ENCODE results near the gene PGM2. TPM values are rescaled to one million over a fixed set of nuclear protein-coding genes. Genes with fewer than 3 reads are reported as not detected.

Gene PGM2
- total and polyA plus RNA-seq, 2 donors (not counting 3 experiments of a cell fraction or from before 2014, with no cell fraction given) = 17.9 to 53.9 TPM

- intact Hi-C loops (cut with micrococcal nuclease) = no loop called here
- H3K9me3 ChIP-seq (replicated peaks; ENCODE audit: control insufficient read depth, insufficient read depth, low read length) = no peaks in the 10 kb centered on the region
- H3K4me3 ChIP-seq (replicated peaks in 1 of 3; ENCODE audit: insufficient read depth in 1 of 3, low read depth in 1 of 3, low read length in 3 of 3) = no peak overlapping the region
- no peaks in the 10 kb centered on the region for H3K27me3 ChIP-seq (ENCODE audit: control insufficient read depth in 2 of 2, insufficient read depth in 2 of 2, low read length in 2 of 2)
- FAIRE-seq (no peak), DNase-seq (ENCODE audit: low read depth, low spot score) (no peak)
- no peaks in the 10 kb centered on the region for H3K36me3 ChIP-seq (ENCODE audit: control insufficient read depth in 2 of 2, extremely low read depth in 1 of 2, insufficient read depth in 2 of 2, low read length in 2 of 2)
- H2AFZ ChIP-seq (ENCODE audit: low read depth, low read length) = no peak overlapping the region
- no peak overlapping the region for H3K9ac ChIP-seq (replicated peaks; ENCODE audit: extremely low read depth, insufficient read depth, low read length)
- POLR2A ChIA-PET = interaction anchor here (0.6 kb wide), 1 partner anchor 214 kb away, joined by 3 read pairs; no protein-coding TSS in a partner anchor
- no peak overlapping the region for H3K27ac ChIP-seq (ENCODE audit: insufficient read depth, low read depth, low read length)
- H4K20me1 ChIP-seq (replicated peaks; ENCODE audit: control insufficient read depth, extremely low read depth, insufficient read depth, low read length) = no peaks in the 10 kb centered on the region
- H3K4me2 ChIP-seq (ENCODE audit: insufficient read depth, low read length) = no peak overlapping the region
- no TSS peak for BruUV-seq (replicated peaks)
- dilution Hi-C loops (cut with MboI; ENCODE audit: extremely low pct_ligation_motif_present, low sequenced_read_pairs) = no loop called here
- no peaks in the 10 kb centered on the region for H3K9me1 ChIP-seq (replicated peaks; ENCODE audit: control insufficient read depth, extremely low read depth, insufficient read depth, low read length)
- H3K4me1 ChIP-seq (ENCODE audit: control insufficient read depth, extremely low read depth, insufficient read depth, low read length) = peaks cover 13% of the 10 kb centered on the region
- no peak for TF ChIP-seq MYC (IDR thresholded peaks at IDR 0.05; ENCODE audit: low read depth, low read length)
- TF ChIP-seq POLR2AphosphoS5 (IDR thresholded peaks at IDR 0.05; ENCODE audit: insufficient read depth, low read depth, low read length) = no peak
- no peak for TF ChIP-seq JUN (IDR thresholded peaks at IDR 0.05; ENCODE audit: borderline replicate concordance, insufficient read depth, insufficient read length, low read depth)
- TF ChIP-seq CTCF (IDR thresholded peaks at IDR 0.05; ENCODE audit: extremely low read depth in 1 of 2, insufficient read depth in 1 of 2, low read depth in 1 of 2, low read length in 2 of 2) = no peak
- TF ChIP-seq FOS (IDR thresholded peaks at IDR 0.05; ENCODE audit: borderline replicate concordance, insufficient read depth, low read length) = no peak
- no peak for TF ChIP-seq EZH2 (IDR thresholded peaks at IDR 0.05; ENCODE audit: borderline replicate concordance, low read depth, low read length, severe bottlenecking)
- TF ChIP-seq POLR2A (IDR thresholded peaks at IDR 0.05; ENCODE audit: low read depth, low read length) = no peak
- TF ChIP-seq MAX (IDR thresholded peaks at IDR 0.05; ENCODE audit: insufficient read depth, insufficient read length) = no peak
- TF ChIP-seq GATA2 (IDR thresholded peaks at IDR 0.05; ENCODE audit: insufficient read depth, insufficient read length, low read depth, low read length) = no peak
- CTCF ChIA-PET = no interaction called here
- H3K79me2 ChIP-seq (ENCODE audit: control insufficient read depth, insufficient read depth, low read length) = no peaks in the 10 kb centered on the region
Observed at GRCh38 chr4:37816719-37817118, 9.8 kb upstream of the PGM2 start.
